HCT116 (cell line): ENCODE measurements around the gene FBXO47. TPM values are rescaled to one million over a fixed set of nuclear protein-coding genes. Genes with fewer than 3 reads are reported as not detected.

Experiments
- ATAC-seq: fragments of 200-7000 bp; cut with Tn5 transposase; 2 replicates; pipeline ENCODE4 v1.9.1; 2020; ENCODE audit warnings: mild to moderate bottlenecking, moderate library complexity
- Bru-seq: library from RNA; stranded (reverse); fragments of 400-500 nt; gene quantifications from one replicate; lab custom pipeline; 2021; lab: Mats Ljungman, UMichigan
- BruChase-seq, 2 experiments: library from RNA; stranded (reverse); fragments of 400-500 nt; gene quantifications; one replicate each; lab custom pipeline; 2021; lab: Mats Ljungman, UMichigan
- BruUV-seq: library from RNA; stranded (reverse); fragments of 400-500 nt; replicated peaks from 2 replicates; lab custom pipeline; 2021; lab: Mats Ljungman, UMichigan
- CTCF ChIA-PET: fragments of 300-600 bp; sonication (Branson Sonifier 250); formaldehyde crosslinking; loops from one replicate; lab custom pipeline; 2021; ENCODE audit warnings: antibody characterized with exemption; lab: Charles Lee
- POLR2A ChIA-PET: fragments of 300-600, 350-600 bp; sonication (Branson Sonifier 250); formaldehyde crosslinking; loops from one replicate; lab custom pipeline; 2021; ENCODE audit warnings: antibody characterized with exemption; lab: Charles Lee
- RAD21 ChIA-PET, 2 experiments: fragments of 300-600 bp; sonication (Branson Sonifier 250); formaldehyde crosslinking; loops; one replicate each; lab custom pipeline; 2023; ENCODE audit warnings: low total read pairs in 2 of 2; ENCODE audit not compliant: uncharacterized antibody in 2 of 2, unreplicated experiment in 2 of 2, low non-redundant PET in 1 of 2; lab: Charles Lee
- DNase-seq: peaks from one replicate; pipeline ENCODE4 v3.0.0-alpha.2; 2010; ENCODE audit warnings: low read depth, low spot score
- H2AFZ ChIP-seq: fragments of 200-600 bp; shearing (Covaris generic), sonication (generic); 2 replicates; pipeline ENCODE4 v1.6.1; 2017; ENCODE audit warnings: low read depth, mixed run types, mixed read lengths, antibody characterized with exemption, low read length; ENCODE audit not compliant: poor library complexity, severe bottlenecking
- H3K27ac ChIP-seq: 2 replicates; pipeline ENCODE4 v1.5.1; 2012; ENCODE audit warnings: low read depth, low read length
- H3K27me3 ChIP-seq: fragments of 200-600 bp; sonication (generic); 2 replicates; pipeline ENCODE4 v1.6.1; 2016; ENCODE audit warnings: mixed run types, low read length, mixed read lengths; ENCODE audit not compliant: insufficient read depth
- H3K36me3 ChIP-seq, 2 experiments: fragments of 200-500 bp in 1 of 2; fragments of 200-600 bp in 1 of 2; sonication (Bioruptor generic) in 1 of 2; sonication (generic) in 1 of 2; 2 replicates each; pipeline versions ENCODE4 v1.5.1 to v1.6.1; 2014 to 2016; ENCODE audit warnings: low read length in 2 of 2, inconsistent platforms in 1 of 2, mixed read lengths in 1 of 2, mixed run types in 1 of 2; ENCODE audit not compliant: insufficient read depth in 2 of 2, control insufficient read depth in 1 of 2
- H3K4me1 ChIP-seq, 2 experiments: fragments of 200-600 bp in 1 of 2; sonication (generic) in 1 of 2; 2 replicates each; pipeline versions ENCODE4 v1.5.1 to v1.6.1; 2012 to 2017; ENCODE audit warnings: low read length in 2 of 2, inconsistent platforms in 1 of 2, mild to moderate bottlenecking in 1 of 2, mixed read lengths in 1 of 2, mixed run types in 1 of 2, moderate library complexity in 1 of 2; ENCODE audit not compliant: insufficient read depth in 2 of 2, control insufficient read depth in 1 of 2
- H3K4me2 ChIP-seq: fragments of 200-600 bp; sonication (generic); 2 replicates; pipeline ENCODE4 v1.6.1; 2017; ENCODE audit warnings: mixed run types, low read length, mixed read lengths
- H3K4me3 ChIP-seq, 2 experiments: fragments of 200-600 bp in 1 of 2; sonication (generic) in 1 of 2; replicated peaks in 1 of 2; 2 replicates each; pipeline ENCODE4 v1.5.1; 2011 to 2016; ENCODE audit warnings: low read length in 2 of 2, control low read depth in 1 of 2, low read depth in 1 of 2, mild to moderate bottlenecking in 1 of 2, mixed read lengths in 1 of 2, mixed run types in 1 of 2
- H3K79me2 ChIP-seq: fragments of 200-600 bp; sonication (generic); 2 replicates; pipeline ENCODE4 v1.6.1; 2017; ENCODE audit warnings: mild to moderate bottlenecking, mixed run types, low read length, moderate library complexity, mixed read lengths; ENCODE audit not compliant: insufficient read depth
- H3K9ac ChIP-seq: fragments of 200-600 bp; sonication (generic); 2 replicates; pipeline ENCODE4 v1.6.1; 2016; ENCODE audit warnings: low read length, mixed read lengths
- H3K9me2 ChIP-seq: fragments of 200-600 bp; sonication (generic), shearing (Covaris generic); 2 replicates; pipeline ENCODE4 v1.6.1; 2017; ENCODE audit warnings: mixed run types, mild to moderate bottlenecking, moderate library complexity; ENCODE audit not compliant: insufficient read depth
- H3K9me3 ChIP-seq, 2 experiments: fragments of 200-500 bp in 1 of 2; fragments of 200-600 bp in 1 of 2; sonication (Bioruptor generic) in 1 of 2; sonication (generic) in 1 of 2; 2 replicates each; pipeline ENCODE4 v1.6.1; 2014 to 2017; ENCODE audit warnings: low read length in 2 of 2, mixed read lengths in 2 of 2, inconsistent platforms in 1 of 2, low read depth in 1 of 2, mild to moderate bottlenecking in 1 of 2, mixed run types in 1 of 2, moderate library complexity in 1 of 2; ENCODE audit not compliant: control insufficient read depth in 1 of 2, insufficient read depth in 1 of 2
- H4K20me1 ChIP-seq: fragments of 200-600 bp; sonication (generic), shearing (Covaris generic); 2 replicates; pipeline ENCODE4 v1.6.1; 2017; ENCODE audit warnings: mixed run types, mild to moderate bottlenecking, moderate library complexity; ENCODE audit not compliant: insufficient read depth
- CBX3 ChIP-seq: IDR thresholded peaks from 2 replicates; pipeline ENCODE4 v1.6.1; 2012; ENCODE audit warnings: low read depth
- CEBPB ChIP-seq: IDR thresholded peaks from 2 replicates; pipeline ENCODE4 v1.6.1; 2012; ENCODE audit warnings: low read depth
- CTCF ChIP-seq, 3 experiments: fragments of 200-600 bp in 1 of 3; sonication (generic) in 1 of 3; IDR thresholded peaks in 2 of 3; conservative IDR thresholded peaks in 1 of 3; 2 replicates each; pipeline ENCODE4 v1.5.1; 2012 to 2017; ENCODE audit warnings: low read depth in 2 of 3, low read length in 2 of 3, antibody characterized with exemption in 1 of 3, borderline replicate concordance in 1 of 3, control low read depth in 1 of 3, mild to moderate bottlenecking in 1 of 3, mixed read lengths in 1 of 3, mixed run types in 1 of 3, moderate library complexity in 1 of 3; ENCODE audit not compliant: insufficient read depth in 1 of 3
- EGR1 ChIP-seq: IDR thresholded peaks from 2 replicates; pipeline ENCODE4 v1.6.1; 2012; ENCODE audit warnings: low read depth
- ELF1 ChIP-seq: IDR thresholded peaks from 2 replicates; pipeline ENCODE4 v1.6.1; 2012; ENCODE audit warnings: low read depth, borderline replicate concordance
- EZH2 ChIP-seq: fragments of 200-600 bp; sonication (generic); IDR thresholded peaks from 2 replicates; pipeline ENCODE4 v1.6.1; 2017; ENCODE audit warnings: antibody characterized with exemption, mixed run types
- EZH2phosphoT487 ChIP-seq: fragments of 200-600 bp; IDR thresholded peaks from 2 replicates; pipeline ENCODE4 v1.6.1; 2018; ENCODE audit warnings: antibody characterized with exemption, borderline replicate concordance
- JUND ChIP-seq: IDR thresholded peaks from 2 replicates; pipeline ENCODE4 v1.6.1; 2012
- POLR2A ChIP-seq: IDR thresholded peaks from 2 replicates; pipeline ENCODE4 v1.7.0; 2011; ENCODE audit warnings: borderline replicate concordance; ENCODE audit not compliant: insufficient read depth, insufficient read length; ENCODE audit errors: extremely low read depth
- RAD21 ChIP-seq: IDR thresholded peaks from 2 replicates; pipeline ENCODE4 v1.6.1; 2012; ENCODE audit warnings: low read depth, mild to moderate bottlenecking
- SIN3A ChIP-seq: IDR thresholded peaks from 2 replicates; pipeline ENCODE4 v1.6.1; 2012; ENCODE audit warnings: low read depth
- SP1 ChIP-seq: IDR thresholded peaks from 2 replicates; pipeline ENCODE4 v1.6.1; 2012; ENCODE audit warnings: low read depth
- SRF ChIP-seq: IDR thresholded peaks from 2 replicates; pipeline ENCODE4 v1.6.1; 2012; ENCODE audit warnings: low read depth
- TCF7L2 ChIP-seq: IDR thresholded peaks from 2 replicates; pipeline ENCODE4 v1.7.0; 2011; ENCODE audit warnings: borderline replicate concordance, inconsistent platforms; ENCODE audit not compliant: insufficient read depth, insufficient read length; ENCODE audit errors: extremely low read depth
- YY1 ChIP-seq: IDR thresholded peaks from 2 replicates; pipeline ENCODE4 v1.6.1; 2011; ENCODE audit warnings: low read length, low read depth, moderate library complexity, mild to moderate bottlenecking; ENCODE audit not compliant: insufficient replicate concordance; ENCODE audit errors: extremely low read depth
- ZFX ChIP-seq: fragments of 450-650 bp; IDR thresholded peaks from 2 replicates; pipeline ENCODE4 v1.6.1; 2017
- ZNF274 ChIP-seq: fragments of 200-500 bp; sonication (Bioruptor generic); IDR thresholded peaks from 2 replicates; pipeline ENCODE4 v1.6.1; 2014; ENCODE audit warnings: mild to moderate bottlenecking, low read depth, low read length, inconsistent platforms
- intact Hi-C: fragments of 100-400 bp; cut with micrococcal nuclease; formaldehyde crosslinking; loops from 2 replicates; pipeline ENCODE4 v1.10.0; 2022
- long read RNA-seq: library from polyadenylated mRNA; unstranded; transcript quantifications from one replicate; pipeline ENCODE4 v2.0.0, GENCODE V29; 2021; ENCODE audit not compliant: unreplicated experiment
- polyA plus RNA-seq: library from polyadenylated mRNA; unstranded; fragments of >200 nt; gene quantifications from 2 replicates; pipeline ENCODE4 v1.2.1, GENCODE V29; 2012; ENCODE audit warnings: missing spikeins
- total RNA-seq: library from RNA; stranded (reverse); gene quantifications from one replicate; pipeline ENCODE4 v1.2.1, GENCODE V29; 2021; ENCODE audit not compliant: unreplicated experiment
- TF ChIP-seq, protein P1 (sequence below): IDR thresholded peaks from 2 replicates; pipeline ENCODE4 v1.6.1; 2012; ENCODE audit warnings: low read depth
- TF ChIP-seq, protein P2 (sequence below): IDR thresholded peaks from 2 replicates; pipeline ENCODE4 v1.6.1; 2012
- TF ChIP-seq, protein P3 (sequence below): IDR thresholded peaks from 2 replicates; pipeline ENCODE4 v1.6.1; 2012

Gene FBXO47, protein sequence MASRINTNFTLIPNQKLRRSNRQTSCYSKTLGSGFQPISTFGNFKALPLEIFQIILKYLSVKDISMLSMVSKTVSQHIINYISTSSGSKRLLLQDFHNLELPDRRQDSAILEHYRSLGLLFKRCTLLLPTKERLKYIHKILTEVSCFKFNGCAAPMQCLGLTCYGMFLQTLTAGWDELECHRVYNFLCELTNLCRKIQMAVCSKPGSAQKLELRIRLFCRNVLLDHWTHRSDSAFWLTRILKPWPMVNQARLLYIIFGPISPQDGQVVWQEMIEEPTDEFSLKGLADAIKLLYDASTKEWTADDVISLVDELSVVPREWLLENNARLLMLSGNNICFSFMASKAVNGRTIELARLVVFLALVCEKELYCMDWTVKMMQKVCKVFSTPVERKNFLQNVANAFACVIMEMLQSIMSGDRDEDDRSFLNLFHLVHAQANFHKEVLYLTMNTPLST
- total RNA-seq (not detected), Bru-seq, nascent RNA (not detected), BruChase-seq, experiment 1, labeled RNA remaining after a 6-hour chase (not detected), BruChase-seq, experiment 2, labeled RNA remaining after a 2-hour chase (not detected)
- polyA plus RNA-seq, result not detected in 2 replicates
- long read RNA-seq, result 0 reads

- H3K9me2 ChIP-seq, result no peaks in the 10 kb centered on the region
- no peak within 1 kb of the TSS for H3K4me2 ChIP-seq
- TF ChIP-seq SIN3A (no peak), RAD21 (no peak), ZNF274 (no peak), TCF7L2 (no peak), ZFX (no peak), CEBPB (no peak), EZH2phosphoT487 (no peak), EGR1 (no peak), JUND (no peak), SP1 (no peak), ELF1 (no peak), YY1 (no peak), CTCF (IDR thresholded peaks at IDR 0.05 in 2 of 3, conservative IDR thresholded peaks at IDR 0.05 in 1 of 3; ENCODE audit: borderline replicate concordance in 1 of 3, insufficient read depth in 1 of 3, low read depth in 2 of 3, low read length in 2 of 3) (no peak), SRF (no peak), CBX3 (no peak), POLR2A (no peak), EZH2 (no peak)
- TF ChIP-seq, protein P1, sequence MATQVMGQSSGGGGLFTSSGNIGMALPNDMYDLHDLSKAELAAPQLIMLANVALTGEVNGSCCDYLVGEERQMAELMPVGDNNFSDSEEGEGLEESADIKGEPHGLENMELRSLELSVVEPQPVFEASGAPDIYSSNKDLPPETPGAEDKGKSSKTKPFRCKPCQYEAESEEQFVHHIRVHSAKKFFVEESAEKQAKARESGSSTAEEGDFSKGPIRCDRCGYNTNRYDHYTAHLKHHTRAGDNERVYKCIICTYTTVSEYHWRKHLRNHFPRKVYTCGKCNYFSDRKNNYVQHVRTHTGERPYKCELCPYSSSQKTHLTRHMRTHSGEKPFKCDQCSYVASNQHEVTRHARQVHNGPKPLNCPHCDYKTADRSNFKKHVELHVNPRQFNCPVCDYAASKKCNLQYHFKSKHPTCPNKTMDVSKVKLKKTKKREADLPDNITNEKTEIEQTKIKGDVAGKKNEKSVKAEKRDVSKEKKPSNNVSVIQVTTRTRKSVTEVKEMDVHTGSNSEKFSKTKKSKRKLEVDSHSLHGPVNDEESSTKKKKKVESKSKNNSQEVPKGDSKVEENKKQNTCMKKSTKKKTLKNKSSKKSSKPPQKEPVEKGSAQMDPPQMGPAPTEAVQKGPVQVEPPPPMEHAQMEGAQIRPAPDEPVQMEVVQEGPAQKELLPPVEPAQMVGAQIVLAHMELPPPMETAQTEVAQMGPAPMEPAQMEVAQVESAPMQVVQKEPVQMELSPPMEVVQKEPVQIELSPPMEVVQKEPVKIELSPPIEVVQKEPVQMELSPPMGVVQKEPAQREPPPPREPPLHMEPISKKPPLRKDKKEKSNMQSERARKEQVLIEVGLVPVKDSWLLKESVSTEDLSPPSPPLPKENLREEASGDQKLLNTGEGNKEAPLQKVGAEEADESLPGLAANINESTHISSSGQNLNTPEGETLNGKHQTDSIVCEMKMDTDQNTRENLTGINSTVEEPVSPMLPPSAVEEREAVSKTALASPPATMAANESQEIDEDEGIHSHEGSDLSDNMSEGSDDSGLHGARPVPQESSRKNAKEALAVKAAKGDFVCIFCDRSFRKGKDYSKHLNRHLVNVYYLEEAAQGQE, result no peak
- TF ChIP-seq, protein P2, sequence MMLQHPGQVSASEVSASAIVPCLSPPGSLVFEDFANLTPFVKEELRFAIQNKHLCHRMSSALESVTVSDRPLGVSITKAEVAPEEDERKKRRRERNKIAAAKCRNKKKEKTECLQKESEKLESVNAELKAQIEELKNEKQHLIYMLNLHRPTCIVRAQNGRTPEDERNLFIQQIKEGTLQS, result no peak
- TF ChIP-seq, protein P3, sequence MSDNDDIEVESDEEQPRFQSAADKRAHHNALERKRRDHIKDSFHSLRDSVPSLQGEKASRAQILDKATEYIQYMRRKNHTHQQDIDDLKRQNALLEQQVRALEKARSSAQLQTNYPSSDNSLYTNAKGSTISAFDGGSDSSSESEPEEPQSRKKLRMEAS, result no peak
- RAD21 ChIA-PET, result no interaction called here
- intact Hi-C loops, result no loop called here
- H3K79me2 ChIP-seq, result no peaks in the 10 kb centered on the region
- H3K4me1 ChIP-seq, result peaks cover 6 to 14% of the 10 kb centered on the region in 2 experiments; a peak in 3 of 4 replicates
- DNase-seq (no peak), ATAC-seq (peak; percentile 55)
- no peaks in the 10 kb centered on the region for H3K9me3 ChIP-seq
- POLR2A ChIA-PET, result no interaction called here
- H3K9ac ChIP-seq, result no peak within 1 kb of the TSS
- no TSS peak for BruUV-seq
- H3K27ac ChIP-seq, result no peak within 1 kb of the TSS
- H3K4me3 ChIP-seq, result no peak within 1 kb of the TSS
- H2AFZ ChIP-seq, result no peak within 1 kb of the TSS
- CTCF ChIA-PET, result interaction anchor here (1.5 kb wide), 1 partner anchor 16 kb away, joined by 7 read pairs; no protein-coding TSS in a partner anchor
- H4K20me1 ChIP-seq, result no peaks in the 10 kb centered on the region
- no peaks in the 10 kb centered on the region for H3K36me3 ChIP-seq
- H3K27me3 ChIP-seq, result no peaks in the 10 kb centered on the region
Measured at GRCh38 chr17:38967290-38967738, at the start of gene FBXO47. FBXO47 (minus strand) TSS chr17:38967403; CDS start chr17:38963025, 4,378 bp downstream.
